ENCODE measurements around the gene AGBL5. TPM values are rescaled to one million over a fixed set of nuclear protein-coding genes. Genes with fewer than 3 reads are reported as not detected.

The AGBL5 gene
- total and polyA plus RNA-seq, 9 of the 15 experiments (the other 6 are each of a cell fraction or from before 2014, with no cell fraction given), result 3.3 to 52.7 (median 26.2) TPM

- TF ChIP-seq REST (IDR thresholded peaks at IDR 0.05; ENCODE audit: borderline replicate concordance), result no peak
- no peak for TF ChIP-seq REST (CRISPR knock-in tag; IDR thresholded peaks at IDR 0.05; ENCODE audit: low read depth)
- TF ChIP-seq, protein P1, sequence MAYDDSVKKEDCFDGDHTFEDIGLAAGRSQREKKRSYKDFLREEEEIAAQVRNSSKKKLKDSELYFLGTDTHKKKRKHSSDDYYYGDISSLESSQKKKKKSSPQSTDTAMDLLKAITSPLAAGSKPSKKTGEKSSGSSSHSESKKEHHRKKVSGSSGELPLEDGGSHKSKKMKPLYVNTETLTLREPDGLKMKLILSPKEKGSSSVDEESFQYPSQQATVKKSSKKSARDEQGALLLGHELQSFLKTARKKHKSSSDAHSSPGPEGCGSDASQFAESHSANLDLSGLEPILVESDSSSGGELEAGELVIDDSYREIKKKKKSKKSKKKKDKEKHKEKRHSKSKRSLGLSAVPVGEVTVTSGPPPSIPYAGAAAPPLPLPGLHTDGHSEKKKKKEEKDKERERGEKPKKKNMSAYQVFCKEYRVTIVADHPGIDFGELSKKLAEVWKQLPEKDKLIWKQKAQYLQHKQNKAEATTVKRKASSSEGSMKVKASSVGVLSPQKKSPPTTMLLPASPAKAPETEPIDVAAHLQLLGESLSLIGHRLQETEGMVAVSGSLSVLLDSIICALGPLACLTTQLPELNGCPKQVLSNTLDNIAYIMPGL (CRISPR knock-in tag; IDR thresholded peaks at IDR 0.05), result no peak
- no peak for TF ChIP-seq E2F5 (CRISPR knock-in tag; IDR thresholded peaks at IDR 0.05)
- TF ChIP-seq ZBTB2 (IDR thresholded peaks at IDR 0.05), result no peak; the same call in 1 of the 2 replicates
- 0 out of 2 replicates have a peak, but pooled peaks have one; percentile 40 for TF ChIP-seq MEF2D (tag; conservative IDR thresholded peaks at IDR 0.05; ENCODE audit: low read depth)
- TF ChIP-seq RBFOX2 (IDR thresholded peaks at IDR 0.05; ENCODE audit: low read depth, low read length), result peak; percentile 100
- TF ChIP-seq ZNF24 (IDR thresholded peaks at IDR 0.05), result no peak
- no peak for TF ChIP-seq ZNF780A (CRISPR knock-in tag; IDR thresholded peaks at IDR 0.05)
- TF ChIP-seq ELF2 (CRISPR knock-in tag; IDR thresholded peaks at IDR 0.05), result peak; percentile 66
- peak; percentile 7; the same call in 1 of the 2 replicates for TF ChIP-seq GATA2 (CRISPR knock-in tag; IDR thresholded peaks at IDR 0.05)
- TF ChIP-seq ZNF41 (CRISPR knock-in tag; conservative IDR thresholded peaks at IDR 0.05), result no peak
- no peak for TF ChIP-seq ZNF23 (CRISPR knock-in tag; IDR thresholded peaks at IDR 0.05)
- no peak for TF ChIP-seq SIRT6 (IDR thresholded peaks at IDR 0.05; ENCODE audit: low read depth, low read length)
- TF ChIP-seq ZNF384 (IDR thresholded peaks at IDR 0.05; ENCODE audit: low read depth, low read length), result no peak
- TF ChIP-seq MBD2 (IDR thresholded peaks at IDR 0.05; ENCODE audit: borderline replicate concordance, low read depth), result peak; percentile 64; the same call in 1 of the 2 replicates
- no peak for TF ChIP-seq TAF15 (IDR thresholded peaks at IDR 0.05; ENCODE audit: low read depth, low read length)
Observed at GRCh38 chr2:27032495-27033252, 18.8 kb upstream of the AGBL5 start, which contains the start of gene TMEM214 (continued).
